H1 (cell line): ENCODE results near the gene KARS1. TPM values are rescaled to one million over a fixed set of nuclear protein-coding genes. Genes with fewer than 3 reads are reported as not detected.

Source experiments
- CTCF ChIA-PET: fragments of 300-600 bp; sonication (Branson Sonifier 250); formaldehyde crosslinking; loops from one replicate; lab custom pipeline; 2021; ENCODE audit not compliant: partially characterized antibody; lab: Charles Lee
- POLR2A ChIA-PET: fragments of 300-600 bp; sonication (Branson Sonifier 250); formaldehyde crosslinking; loops from one replicate; lab custom pipeline; 2021; ENCODE audit warnings: inconsistent platforms; ENCODE audit not compliant: partially characterized antibody; lab: Charles Lee
- DNase-seq, 2 experiments: peaks; one replicate each; pipeline versions ENCODE4 v3.0.0 to v3.0.0-alpha.2; 2010 to 2022; ENCODE audit warnings: low spot score in 2 of 2, low read depth in 1 of 2, mixed read lengths in 1 of 2
- FAIRE-seq: peaks from 2 replicates; lab custom pipeline; 2011; peaks lifted over from hg19 to GRCh38; lab: Jason Lieb, UNC
- H2AFZ ChIP-seq: 2 replicates; pipeline ENCODE4 v1.8.1; 2012; ENCODE audit warnings: low read length, inconsistent platforms
- H2AK5ac ChIP-seq: 2 replicates; pipeline ENCODE4 v1.6.1; 2013; ENCODE audit warnings: low read depth, low read length
- H2BK120ac ChIP-seq: replicated peaks from 2 replicates; pipeline ENCODE3; 2013; ENCODE audit warnings: low read depth, low read length, inconsistent platforms
- H2BK12ac ChIP-seq: 2 replicates; pipeline ENCODE4 v1.6.1; 2013; ENCODE audit warnings: low read depth, low read length
- H2BK15ac ChIP-seq: 2 replicates; pipeline ENCODE4 v1.6.1; 2013; ENCODE audit warnings: low read length
- H2BK20ac ChIP-seq: 2 replicates; pipeline ENCODE4 v1.6.1; 2013; ENCODE audit warnings: low read length
- H2BK5ac ChIP-seq: 2 replicates; pipeline ENCODE4 v1.6.1; 2013; ENCODE audit warnings: low read depth, low read length
- H3K14ac ChIP-seq: 2 replicates; pipeline ENCODE4 v1.6.1; 2013; ENCODE audit warnings: inconsistent platforms; ENCODE audit not compliant: insufficient read length
- H3K18ac ChIP-seq: 2 replicates; pipeline ENCODE4 v1.6.1; 2013; ENCODE audit warnings: low read length; ENCODE audit errors: extremely low read depth
- H3K23ac ChIP-seq: 2 replicates; pipeline ENCODE4 v1.6.1; 2013; ENCODE audit warnings: inconsistent platforms; ENCODE audit not compliant: insufficient read length
- H3K23me2 ChIP-seq: 2 replicates; pipeline ENCODE4 v1.6.1; 2013; ENCODE audit warnings: low read depth, low read length
- H3K27ac ChIP-seq: 2 replicates; pipeline ENCODE4 v1.6.1; 2011; ENCODE audit warnings: low read depth, low read length, inconsistent platforms
- H3K27me3 ChIP-seq, 4 experiments: replicated peaks in 1 of 4; 1 replicate in 1 of 4; 2 replicates in 3 of 4; pipeline versions ENCODE4 v1.6.1 to v1.8.1; 2011 to 2013; ENCODE audit warnings: low read length in 3 of 4, mild to moderate bottlenecking in 3 of 4, inconsistent platforms in 2 of 4, mixed read lengths in 2 of 4, moderate library complexity in 1 of 4; ENCODE audit not compliant: control insufficient read depth in 3 of 4, insufficient read depth in 3 of 4; ENCODE audit errors: extremely low read depth in 1 of 4
- H3K36me3 ChIP-seq, 4 experiments: 2 replicates each; pipeline versions ENCODE4 v1.6.1 to v1.8.1; 2011 to 2013; ENCODE audit warnings: mild to moderate bottlenecking in 4 of 4, low read length in 3 of 4, moderate library complexity in 2 of 4, control low read depth in 1 of 4, inconsistent platforms in 1 of 4; ENCODE audit not compliant: insufficient read depth in 4 of 4, control insufficient read depth in 2 of 4
- H3K4ac ChIP-seq: replicated peaks from 2 replicates; pipeline ENCODE3; 2013; ENCODE audit warnings: low read length, low read depth, mixed read lengths, inconsistent platforms; ENCODE audit not compliant: insufficient read length
- H3K4me1 ChIP-seq, 4 experiments: replicated peaks in 1 of 4; 1 replicate in 1 of 4; 2 replicates in 3 of 4; pipeline versions ENCODE4 v1.6.1 to v1.8.1; 2011 to 2013; ENCODE audit warnings: low read length in 3 of 4, inconsistent platforms in 2 of 4, mixed read lengths in 1 of 4; ENCODE audit not compliant: insufficient read depth in 4 of 4, control insufficient read depth in 3 of 4
- H3K4me2 ChIP-seq, 2 experiments: 2 replicates each; pipeline versions ENCODE4 v1.6.1 to v1.8.1; 2011 to 2013; ENCODE audit warnings: low read depth in 2 of 2, low read length in 2 of 2, control low read depth in 1 of 2, inconsistent platforms in 1 of 2, mild to moderate bottlenecking in 1 of 2; ENCODE audit not compliant: insufficient read depth in 1 of 2
- H3K4me3 ChIP-seq, 4 experiments: fragments of 200-600, 300-600 bp in 1 of 4; sonication (generic), shearing (Covaris generic), sonication (Bioruptor Twin) in 1 of 4; 2 replicates each; pipeline versions ENCODE4 v1.5.1 to v1.8.1; 2011 to 2016; ENCODE audit warnings: low read length in 4 of 4, low read depth in 3 of 4, control low read depth in 2 of 4, inconsistent platforms in 2 of 4, mild to moderate bottlenecking in 2 of 4, mixed read lengths in 1 of 4, moderate library complexity in 1 of 4; ENCODE audit not compliant: insufficient read depth in 2 of 4; ENCODE audit errors: extremely low read depth in 1 of 4
- H3K56ac ChIP-seq: replicated peaks from 2 replicates; pipeline ENCODE3; 2013; ENCODE audit warnings: low read depth, mild to moderate bottlenecking, mixed read lengths, low read length, inconsistent platforms; ENCODE audit not compliant: insufficient read length
- H3K79me1 ChIP-seq: 2 replicates; pipeline ENCODE4 v1.6.1; 2013; ENCODE audit warnings: low read depth, low read length, control low read depth
- H3K79me2 ChIP-seq, 2 experiments: 2 replicates each; pipeline versions ENCODE4 v1.6.1 to v1.8.1; 2012 to 2013; ENCODE audit warnings: low read length in 2 of 2, mild to moderate bottlenecking in 2 of 2, inconsistent platforms in 1 of 2; ENCODE audit not compliant: insufficient read depth in 2 of 2, control insufficient read depth in 1 of 2
- H3K9ac ChIP-seq, 4 experiments: replicated peaks in 1 of 4; 1 replicate in 1 of 4; 2 replicates in 3 of 4; pipeline versions ENCODE4 v1.6.1 to v1.8.1; 2011 to 2013; ENCODE audit warnings: low read depth in 3 of 4, low read length in 3 of 4, control low read depth in 2 of 4, mild to moderate bottlenecking in 2 of 4, moderate library complexity in 2 of 4, inconsistent platforms in 1 of 4; ENCODE audit errors: extremely low read depth in 1 of 4
- H3K9me3 ChIP-seq, 2 experiments: 2 replicates each; pipeline versions ENCODE4 v1.6.1 to v1.8.1; 2012 to 2013; ENCODE audit warnings: mild to moderate bottlenecking in 2 of 2, moderate library complexity in 2 of 2, control low read depth in 1 of 2, inconsistent platforms in 1 of 2, low read depth in 1 of 2, low read length in 1 of 2, mixed read lengths in 1 of 2; ENCODE audit not compliant: insufficient read depth in 2 of 2
- H4K20me1 ChIP-seq, 2 experiments: replicated peaks in 1 of 2; 2 replicates each; pipeline versions ENCODE3 to v1.8.1; 2011 to 2013; ENCODE audit warnings: inconsistent platforms in 2 of 2, low read length in 2 of 2, mild to moderate bottlenecking in 1 of 2; ENCODE audit not compliant: insufficient read depth in 2 of 2, control insufficient read depth in 1 of 2
- H4K5ac ChIP-seq: 2 replicates; pipeline ENCODE4 v1.6.1; 2013; ENCODE audit warnings: low read length, low read depth, mixed read lengths, inconsistent platforms; ENCODE audit not compliant: insufficient read length
- H4K8ac ChIP-seq: 2 replicates; pipeline ENCODE4 v1.8.0; 2013; ENCODE audit warnings: mild to moderate bottlenecking, moderate library complexity, low read length, inconsistent platforms; ENCODE audit not compliant: insufficient read depth; ENCODE audit errors: extremely low read depth
- H4K91ac ChIP-seq: replicated peaks from 2 replicates; pipeline ENCODE3; 2013; ENCODE audit warnings: low read length, mixed read lengths, inconsistent platforms; ENCODE audit not compliant: insufficient read length
- ASH2L ChIP-seq: fragments of 200-600, 300-600 bp; sonication (generic); IDR thresholded peaks from one replicate; pipeline ENCODE4 v1.7.1; 2017; ENCODE audit warnings: low read length
- CHD1 ChIP-seq: IDR thresholded peaks from 2 replicates; pipeline ENCODE4 v1.6.1; 2012; ENCODE audit warnings: low read depth, low read length, improper control_type of control experiment
- EGR1 ChIP-seq: IDR thresholded peaks from 2 replicates; pipeline ENCODE4 v1.6.1; 2011; ENCODE audit warnings: low read depth, low read length, borderline replicate concordance
- EP300 ChIP-seq, 2 experiments: IDR thresholded peaks; 1 replicate in 1 of 2; 2 replicates in 1 of 2; pipeline ENCODE4 v1.6.1; 2011 to 2012; ENCODE audit warnings: low read depth in 2 of 2, low read length in 2 of 2, mild to moderate bottlenecking in 2 of 2, borderline replicate concordance in 1 of 2, inconsistent platforms in 1 of 2, moderate library complexity in 1 of 2
- GTF2F1 ChIP-seq: IDR thresholded peaks from 2 replicates; pipeline ENCODE4 v1.6.1; 2012; ENCODE audit warnings: low read depth, low read length, improper control_type of control experiment, borderline replicate concordance
- HDAC2 ChIP-seq, 2 experiments: fragments of 300-600 bp in 1 of 2; sonication (generic) in 1 of 2; IDR thresholded peaks; 2 replicates each; pipeline ENCODE4 v1.6.1; 2011 to 2012; ENCODE audit warnings: low read depth in 2 of 2, low read length in 2 of 2, mild to moderate bottlenecking in 2 of 2, moderate library complexity in 2 of 2, borderline replicate concordance in 1 of 2, inconsistent platforms in 1 of 2
- KDM4A ChIP-seq: IDR thresholded peaks from one replicate; pipeline ENCODE4 v1.7.1; 2012; ENCODE audit warnings: low read depth, mild to moderate bottlenecking, moderate library complexity, low read length, inconsistent platforms; ENCODE audit not compliant: severe bottlenecking
- MAFK ChIP-seq: IDR thresholded peaks from 2 replicates; pipeline ENCODE4 v1.6.1; 2012; ENCODE audit warnings: low read depth, mild to moderate bottlenecking, improper control_type of control experiment, low read length
- NRF1 ChIP-seq: IDR thresholded peaks from 2 replicates; pipeline ENCODE4 v1.6.1; 2011; ENCODE audit warnings: mild to moderate bottlenecking, low read depth, low read length, improper control_type of control experiment
- SP1 ChIP-seq: IDR thresholded peaks from 2 replicates; pipeline ENCODE4 v1.6.1; 2011; ENCODE audit warnings: low read depth, low read length
- SUZ12 ChIP-seq: fragments of 200-600 bp; sonication (generic); IDR thresholded peaks from 2 replicates; pipeline ENCODE4 v1.6.1; 2012; ENCODE audit warnings: mild to moderate bottlenecking, inconsistent platforms, low read length, moderate library complexity, mixed read lengths
- TAF1 ChIP-seq: IDR thresholded peaks from 2 replicates; pipeline ENCODE4 v1.6.1; 2011; ENCODE audit warnings: mild to moderate bottlenecking, low read depth, low read length
- WGBS, 2 experiments: shearing (Covaris generic) in 1 of 2; methylation state at CpG; one replicate each; pipeline versions ENCODE4 v1.1.6 to v1.1.7; 2013 to 2015; ENCODE audit warnings: low lambda C conversion rate in 2 of 2, mixed read lengths in 2 of 2, inconsistent platforms in 1 of 2, low coverage in 1 of 2, missing lambda C conversion rate in 1 of 2; ENCODE audit not compliant: insufficient replicate concordance in 2 of 2, insufficient coverage in 1 of 2, insufficient read length in 1 of 2; ENCODE audit errors: extremely low coverage in 1 of 2, missing lambda C conversion rate in 1 of 2; 5-methylcytosine and 5-hydroxymethylcytosine counted together
- polyA plus RNA-seq, 7 experiments: library from polyadenylated mRNA; depleted of rRNA in 3 of 7; stranded (reverse) in 5 of 7; unstranded in 2 of 7; fragments of >200 nt in 5 of 7; fragments of 200-250 nt in 2 of 7; gene quantifications; 1 replicate in 5 of 7; 2 replicates in 1 of 7; 4 replicates in 1 of 7; pipeline versions ENCODE4 v1.2.1 to v1.2.3, GENCODE V29; 2011 to 2013; ENCODE audit warnings: missing spikeins in 2 of 7, mixed read lengths in 2 of 7
- total RNA-seq: library from RNA; stranded (reverse); fragmentation: NEBNext Ultra II Directional; extraction: Animal tissue kit (Norgen Biotek cat#: 25700); gene quantifications from 2 replicates; pipeline ENCODE4 v1.2.1, GENCODE V29; 2021
- TF ChIP-seq, protein P1 (sequence below): IDR thresholded peaks from 2 replicates; pipeline ENCODE4 v1.6.1; 2012; ENCODE audit warnings: inconsistent platforms

Gene KARS1
- total and polyA plus RNA-seq, 2 of the 8 experiments (the other 6 are each of a cell fraction or from before 2014, with no cell fraction given): 97.5 to 221 TPM

DNA sequence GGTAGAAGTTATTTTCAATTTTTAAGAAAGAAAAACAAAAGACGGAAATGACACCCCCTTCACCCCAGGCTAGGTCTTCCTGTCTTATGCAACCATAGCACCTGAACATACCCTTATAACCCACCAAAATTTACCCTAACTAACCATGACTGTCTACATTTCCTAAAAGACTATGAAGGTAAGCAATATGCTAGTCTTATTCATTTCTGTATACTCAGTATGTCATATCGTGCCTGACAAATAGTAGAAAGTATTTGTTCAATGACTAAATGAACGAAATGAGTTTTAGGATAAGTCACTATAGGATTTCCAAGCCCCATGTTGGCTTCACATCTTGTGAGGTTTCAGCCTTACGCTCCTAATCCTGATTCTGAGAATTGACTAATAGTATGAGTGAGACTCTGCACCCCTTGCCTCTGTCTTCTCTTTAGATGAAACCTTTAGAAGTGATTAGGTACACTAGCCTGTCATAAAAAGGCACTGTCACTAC is 30.9 kb downstream of the KARS1 start:
- no peaks in the 10 kb centered on the region for H3K27me3 ChIP-seq
- no peak overlapping the region for H3K23ac ChIP-seq
- H2BK12ac ChIP-seq: no peak overlapping the region
- no peak overlapping the region for H4K91ac ChIP-seq
- H3K4ac ChIP-seq: no peak overlapping the region
- H3K4me2 ChIP-seq: no peak overlapping the region
- H3K23me2 ChIP-seq: no peaks in the 10 kb centered on the region
- no peaks in the 10 kb centered on the region for H3K9me3 ChIP-seq
- 94% methylated on average over 4 of the region's 4 CpGs; no CpG with 5 or more reads in 1 of the 2 experiments for WGBS, 2 experiments
- ChIA-PET POLR2A (interaction anchor here (1.4 kb wide), 1 partner anchor 10 kb away, joined by 4 read pairs; no protein-coding TSS in a partner anchor), CTCF (interaction anchor here (0.8 to 1.1 kb wide), 2 partner anchors 10 to 35 kb away, joined by 3 read pairs; no protein-coding TSS in a partner anchor)
- no peak for DNase-seq
- no peak overlapping the region for H2AK5ac ChIP-seq
- H3K79me1 ChIP-seq: no peaks in the 10 kb centered on the region; the same call in 1 of the 2 replicates
- peaks cover 0 to under 1% (median 0%) of the 10 kb centered on the region in 4 experiments; a peak in 1 of 7 replicates for H3K4me1 ChIP-seq
- no peak overlapping the region for H2BK15ac ChIP-seq
- H3K9ac ChIP-seq: no peak overlapping the region
- no peak overlapping the region for H4K8ac ChIP-seq
- peaks cover 0 to 2% of the 10 kb centered on the region in 2 experiments for H4K20me1 ChIP-seq
- H3K4me3 ChIP-seq: no peak overlapping the region
- no peak overlapping the region for H2AFZ ChIP-seq
- no peak overlapping the region for H2BK120ac ChIP-seq
- no peak overlapping the region for H3K27ac ChIP-seq
- H2BK5ac ChIP-seq: no peak overlapping the region
- peaks cover 10 to 67% (median 46%) of the 10 kb centered on the region in 4 experiments for H3K36me3 ChIP-seq
- H3K56ac ChIP-seq: no peak overlapping the region
- H3K14ac ChIP-seq: no peak overlapping the region
- no peak overlapping the region for H3K18ac ChIP-seq
- no peak overlapping the region for H2BK20ac ChIP-seq
- 0 out of 4 replicates have a peak, but pooled peaks cover 0 to 2% of the 10 kb centered on the region in 2 experiments for H3K79me2 ChIP-seq
- FAIRE-seq: no peak
- H4K5ac ChIP-seq: no peak overlapping the region
- TF ChIP-seq SP1 (no peak), CHD1 (no peak), EP300 (IDR thresholded peaks at IDR 0.05; ENCODE audit: borderline replicate concordance in 1 of 2, low read depth in 2 of 2, low read length in 2 of 2) (no peak), KDM4A (no peak), TAF1 (no peak), NRF1 (no peak), ASH2L (no peak), HDAC2 (IDR thresholded peaks at IDR 0.05; ENCODE audit: borderline replicate concordance in 1 of 2, low read depth in 2 of 2, low read length in 2 of 2) (no peak), GTF2F1 (no peak), EGR1 (no peak), MAFK (no peak), SUZ12 (no peak)
- TF ChIP-seq, protein P1, sequence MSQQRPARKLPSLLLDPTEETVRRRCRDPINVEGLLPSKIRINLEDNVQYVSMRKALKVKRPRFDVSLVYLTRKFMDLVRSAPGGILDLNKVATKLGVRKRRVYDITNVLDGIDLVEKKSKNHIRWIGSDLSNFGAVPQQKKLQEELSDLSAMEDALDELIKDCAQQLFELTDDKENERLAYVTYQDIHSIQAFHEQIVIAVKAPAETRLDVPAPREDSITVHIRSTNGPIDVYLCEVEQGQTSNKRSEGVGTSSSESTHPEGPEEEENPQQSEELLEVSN: no peak
